ENCODE measurements around the gene FBXO44.

DNA sequence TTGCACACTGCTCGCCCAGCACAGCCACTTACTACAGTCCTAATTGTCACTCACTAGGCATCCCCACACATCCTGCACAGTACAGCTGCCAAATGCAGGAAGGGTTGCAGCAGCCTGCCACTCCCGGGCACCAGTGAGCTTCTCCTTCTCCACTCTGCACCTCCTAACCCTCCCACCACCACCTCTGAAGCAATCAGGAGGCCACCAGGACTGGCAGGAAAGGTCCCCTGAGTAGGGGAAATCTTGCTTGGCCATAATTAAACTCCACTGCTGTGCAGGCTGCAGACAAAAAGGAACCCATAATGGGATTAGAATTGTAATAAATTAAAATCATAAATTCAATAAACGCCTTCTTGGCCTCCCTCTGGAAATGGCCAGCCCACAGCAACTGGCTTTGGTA is 32.3 kb upstream of the FBXO44 start:
- TF ChIP-seq, protein P1, sequence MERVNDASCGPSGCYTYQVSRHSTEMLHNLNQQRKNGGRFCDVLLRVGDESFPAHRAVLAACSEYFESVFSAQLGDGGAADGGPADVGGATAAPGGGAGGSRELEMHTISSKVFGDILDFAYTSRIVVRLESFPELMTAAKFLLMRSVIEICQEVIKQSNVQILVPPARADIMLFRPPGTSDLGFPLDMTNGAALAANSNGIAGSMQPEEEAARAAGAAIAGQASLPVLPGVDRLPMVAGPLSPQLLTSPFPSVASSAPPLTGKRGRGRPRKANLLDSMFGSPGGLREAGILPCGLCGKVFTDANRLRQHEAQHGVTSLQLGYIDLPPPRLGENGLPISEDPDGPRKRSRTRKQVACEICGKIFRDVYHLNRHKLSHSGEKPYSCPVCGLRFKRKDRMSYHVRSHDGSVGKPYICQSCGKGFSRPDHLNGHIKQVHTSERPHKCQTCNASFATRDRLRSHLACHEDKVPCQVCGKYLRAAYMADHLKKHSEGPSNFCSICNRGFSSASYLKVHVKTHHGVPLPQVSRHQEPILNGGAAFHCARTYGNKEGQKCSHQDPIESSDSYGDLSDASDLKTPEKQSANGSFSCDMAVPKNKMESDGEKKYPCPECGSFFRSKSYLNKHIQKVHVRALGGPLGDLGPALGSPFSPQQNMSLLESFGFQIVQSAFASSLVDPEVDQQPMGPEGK (CRISPR knock-in tag; IDR thresholded peaks at IDR 0.05; ENCODE audit: borderline replicate concordance) = no peak
- TF ChIP-seq CSDC2 (CRISPR knock-in tag; IDR thresholded peaks at IDR 0.05) (no peak), ISL1 (CRISPR knock-in tag; IDR thresholded peaks at IDR 0.05) (no peak), ZNF70 (CRISPR knock-in tag; IDR thresholded peaks at IDR 0.05) (no peak)
